GM19324 (cell line): Measurements from ENCODE around the gene ARHGAP32.

Experiments
- ATAC-seq: cut with Tn5 transposase; IDR thresholded peaks from one replicate; pipeline ENCODE4 v1.9.1; 2021; ENCODE audit warnings: mild to moderate bottlenecking, moderate library complexity; ENCODE audit not compliant: unreplicated experiment, low FRiP score

The ARHGAP32 gene

DNA sequence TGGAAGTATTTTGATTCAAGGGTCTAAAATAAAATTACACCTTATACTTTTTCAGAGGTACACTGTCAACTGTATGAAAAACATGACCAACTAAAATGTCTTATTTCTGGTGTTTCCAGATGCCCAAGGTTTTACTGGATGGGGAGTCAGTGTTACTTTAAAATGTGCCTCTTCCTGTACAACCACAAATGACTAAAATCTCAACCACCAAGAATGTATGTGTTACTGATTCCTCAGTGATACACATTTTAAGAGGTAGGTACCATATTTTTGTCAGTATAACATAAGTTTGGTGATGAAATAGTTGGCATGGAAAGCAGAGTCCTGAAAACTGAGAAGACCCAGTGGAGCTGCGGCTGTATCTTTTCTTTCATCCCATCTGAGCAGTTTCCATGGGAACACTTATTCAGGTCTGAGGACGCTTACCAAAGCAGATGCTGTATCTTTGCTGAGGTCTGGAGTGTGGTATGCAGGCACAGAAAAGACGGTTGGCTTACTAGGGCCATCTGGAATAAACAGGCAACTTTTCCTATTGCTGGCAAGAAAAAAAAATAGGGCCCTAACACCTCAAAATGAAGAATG lies 228.3 kb downstream of the ARHGAP32 start:
- no peak for ATAC-seq

DNA sequence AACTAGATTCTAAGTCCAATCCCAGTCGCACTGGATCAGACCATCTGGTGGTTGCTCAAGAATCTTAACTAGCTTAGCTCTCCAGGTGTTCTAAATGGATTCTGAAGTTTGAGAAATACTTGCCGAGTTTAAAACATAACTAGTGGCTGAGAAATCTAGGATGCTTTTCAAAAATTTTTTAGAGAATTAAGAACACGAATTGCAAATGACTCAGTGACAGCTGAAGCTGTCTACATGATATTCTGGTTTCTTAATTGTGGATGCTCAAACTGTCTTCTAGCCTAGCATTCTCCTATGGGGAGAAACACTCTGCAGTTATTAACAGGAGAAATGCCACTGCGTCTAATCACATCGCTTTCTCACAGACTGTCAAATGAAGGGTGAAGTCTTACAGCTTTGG lies 229.2 kb downstream of the ARHGAP32 start:
- ATAC-seq: no peak

DNA sequence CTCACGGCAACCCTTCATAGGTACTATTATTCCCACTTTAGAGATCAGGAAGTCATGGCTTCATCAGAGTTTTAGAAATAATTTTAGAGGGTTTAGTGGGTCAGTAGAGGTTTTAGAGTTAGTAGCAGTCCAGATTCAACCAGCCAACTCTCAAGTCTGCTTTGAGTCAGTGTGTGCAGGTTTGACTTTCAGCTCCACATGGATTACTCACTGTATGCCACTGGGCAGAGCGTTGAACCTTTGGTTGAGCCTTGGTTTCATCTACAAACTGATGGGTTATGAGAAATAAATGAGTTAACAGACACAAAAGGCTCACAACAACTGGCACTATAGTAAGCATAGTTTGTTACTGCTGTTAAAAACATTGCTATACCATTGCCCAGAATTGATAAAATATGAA lies 230.5 kb downstream of the ARHGAP32 start:
- no peak for ATAC-seq

DNA sequence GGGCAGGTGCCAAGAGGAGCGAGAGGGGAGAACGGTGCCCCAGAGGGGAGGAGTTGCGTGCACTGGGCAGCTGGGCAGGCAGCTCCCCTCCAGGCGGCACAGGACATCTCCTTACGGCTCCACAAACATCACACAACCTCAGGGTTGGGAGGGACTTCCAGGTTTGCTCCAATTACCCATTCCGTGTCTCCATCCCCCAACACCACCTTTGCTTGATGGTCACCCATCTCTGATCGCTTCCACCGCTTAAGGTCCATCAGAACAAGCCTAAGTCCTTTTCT lies 235.0 kb downstream of the ARHGAP32 start:
- no peak for ATAC-seq

DNA sequence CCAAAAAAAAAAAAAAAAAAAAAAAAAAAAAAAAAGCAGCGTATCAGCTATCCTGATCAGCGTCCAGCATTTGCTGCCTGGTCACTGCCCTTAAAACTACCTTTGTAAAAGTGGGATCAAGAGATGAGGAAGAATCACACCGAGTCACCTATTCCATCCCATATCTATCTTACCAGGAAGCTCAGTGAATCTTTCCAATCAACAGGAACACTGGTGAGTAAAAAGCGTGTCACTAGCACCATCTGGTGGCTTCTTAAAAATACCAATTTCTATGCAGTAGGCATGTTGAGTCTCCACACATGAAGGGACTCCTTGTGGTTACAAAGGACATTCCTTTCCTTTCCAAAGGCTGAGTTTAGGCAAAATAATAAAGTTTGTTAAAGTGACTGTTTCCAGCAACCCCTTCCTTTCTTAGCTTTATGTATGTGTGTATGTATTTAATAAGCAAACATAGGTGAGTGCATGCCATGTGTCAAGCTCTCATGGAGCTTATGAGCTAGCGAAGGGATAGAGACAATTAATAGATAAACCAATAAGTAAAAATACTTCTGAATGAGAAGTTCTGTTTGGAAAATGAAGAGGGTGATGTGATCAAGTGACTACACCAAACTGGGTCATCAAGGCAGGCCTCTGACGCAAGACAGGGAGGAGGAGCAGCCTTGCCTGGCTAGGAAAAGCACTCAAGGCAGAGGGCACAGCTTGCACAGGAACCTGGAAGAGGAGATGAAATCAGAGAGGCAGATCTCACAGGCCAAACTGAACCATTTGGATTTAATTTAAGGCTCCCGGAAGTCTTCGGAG lies 235.5 kb downstream of the ARHGAP32 start:
- no peak for ATAC-seq

DNA sequence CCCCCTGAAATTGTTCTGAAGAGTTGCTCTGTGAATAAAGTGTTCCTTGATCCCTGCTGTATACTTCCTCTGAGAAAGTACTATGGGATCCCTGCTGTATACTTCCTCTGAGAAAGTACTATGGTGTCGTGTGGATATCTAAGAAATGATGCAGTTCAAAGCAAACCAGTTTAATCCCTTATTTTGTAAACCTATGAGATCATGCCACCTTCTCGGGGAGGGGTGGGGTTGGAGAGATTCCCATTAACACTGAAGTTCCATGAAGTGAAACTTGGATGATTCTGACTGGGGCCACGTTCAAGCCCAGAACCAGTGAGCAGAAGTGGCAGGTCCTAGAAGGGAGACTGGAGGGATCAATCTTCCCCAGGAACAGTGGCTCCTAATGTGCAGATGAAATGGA lies 236.5 kb downstream of the ARHGAP32 start:
- ATAC-seq: no peak

DNA sequence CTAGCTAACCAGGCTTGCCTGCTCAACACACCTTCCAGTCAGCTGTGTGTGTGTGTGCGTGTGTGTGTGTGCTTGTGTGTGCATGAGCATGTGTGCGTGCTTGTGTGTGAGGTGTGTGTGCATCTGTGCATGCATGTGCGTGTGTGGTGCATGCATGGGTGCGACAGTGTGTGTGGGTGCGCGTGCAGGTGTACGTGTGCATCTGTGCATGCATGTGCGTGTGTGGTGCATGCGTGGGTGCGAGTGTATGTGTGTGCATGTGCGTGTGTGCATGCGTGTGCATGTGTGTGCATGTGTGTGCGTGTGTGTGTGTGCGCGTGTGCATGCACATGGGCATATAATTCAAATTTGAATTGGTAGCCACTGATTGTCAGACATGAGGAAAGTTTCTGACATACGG lies 239.0 kb downstream of the ARHGAP32 start:
- ATAC-seq: no peak

DNA sequence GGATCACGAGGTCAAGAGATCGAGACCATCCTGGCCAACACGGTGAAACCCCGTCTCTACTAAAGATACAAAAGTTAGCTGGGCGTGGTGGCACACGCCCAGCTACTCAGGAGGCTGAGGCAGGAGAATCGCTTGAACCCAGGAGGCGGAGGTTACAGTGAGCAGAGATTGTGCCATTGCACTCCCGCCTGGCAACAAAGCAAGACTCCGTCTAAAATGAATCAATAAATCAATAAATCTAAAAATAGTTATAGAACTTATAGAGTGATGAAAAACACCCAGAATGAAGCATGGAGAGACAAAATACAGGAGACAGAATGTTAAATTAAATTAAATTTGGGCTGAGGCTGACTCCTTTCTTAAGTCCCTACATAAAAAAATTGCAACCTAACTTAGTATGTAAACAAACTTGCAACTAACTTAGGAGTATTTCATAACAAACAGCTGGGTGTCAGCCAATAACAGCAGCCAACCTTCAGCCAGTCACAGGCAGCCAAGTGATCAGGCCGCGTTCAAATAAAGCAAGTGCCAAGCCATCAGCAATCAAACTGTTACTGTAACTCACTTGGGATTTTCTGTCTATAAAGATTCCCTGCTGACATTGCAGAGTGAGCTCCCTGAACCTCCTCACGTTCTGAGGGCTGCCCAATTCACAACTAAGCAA lies 242.2 kb downstream of the ARHGAP32 start:
- no peak for ATAC-seq

DNA sequence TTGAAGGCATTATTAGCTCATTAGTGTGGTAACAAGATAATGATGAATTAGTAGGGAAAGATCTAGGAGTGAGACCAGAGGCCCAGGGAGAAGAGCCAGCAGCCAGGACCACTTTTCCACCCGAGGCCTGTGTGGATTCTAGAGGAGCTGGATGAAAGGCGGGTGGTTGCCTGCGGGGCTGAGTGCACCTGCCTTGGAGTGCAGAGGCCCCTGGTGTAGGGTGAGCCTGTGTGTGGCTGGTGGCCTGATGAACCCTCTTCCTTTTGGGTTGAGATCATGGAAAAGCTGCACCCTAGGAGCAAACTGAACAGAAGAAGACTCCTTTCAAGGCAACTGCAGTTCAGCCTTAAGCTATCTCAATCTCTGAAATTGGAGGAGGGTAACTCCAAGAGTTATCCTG lies 243.5 kb downstream of the ARHGAP32 start:
- ATAC-seq: no peak

DNA sequence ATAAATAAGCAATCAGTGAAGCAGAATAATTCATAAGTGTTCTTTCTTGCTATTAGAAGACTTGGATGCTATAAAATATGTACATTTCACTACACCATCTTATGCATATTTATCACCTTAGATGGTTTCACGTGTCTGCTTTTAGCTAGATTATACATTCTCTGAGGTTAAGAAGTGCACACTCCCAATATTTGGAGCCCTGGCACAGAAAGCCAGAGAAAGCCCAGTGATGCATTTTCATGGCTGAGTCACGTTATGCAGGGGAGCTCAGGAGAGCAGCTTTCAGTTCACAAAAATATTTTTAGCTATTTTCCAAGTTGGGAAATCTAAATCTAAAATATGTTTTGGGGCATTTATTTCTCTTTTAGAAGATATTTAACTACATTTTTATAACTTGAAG lies 244.4 kb downstream of the ARHGAP32 start:
- no peak for ATAC-seq

DNA sequence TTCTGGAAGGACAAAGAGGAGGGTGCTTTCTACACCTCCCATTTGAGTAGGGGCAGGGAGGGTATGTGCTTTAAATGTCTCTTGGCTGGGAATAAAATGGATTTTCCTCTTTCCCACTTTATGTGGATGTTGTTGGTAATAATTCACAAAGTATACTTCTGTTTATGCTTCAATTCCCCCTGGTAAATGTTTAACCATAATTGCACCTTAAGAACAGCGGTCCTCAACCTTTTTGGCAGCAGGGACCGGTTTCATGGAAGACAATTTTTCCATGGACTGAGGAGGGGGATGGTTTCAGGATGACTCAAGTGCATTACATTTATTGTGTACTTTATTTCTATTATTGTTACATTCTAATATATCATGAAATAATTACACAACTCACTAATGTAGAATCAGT lies 245.5 kb downstream of the ARHGAP32 start:
- ATAC-seq: no peak

DNA sequence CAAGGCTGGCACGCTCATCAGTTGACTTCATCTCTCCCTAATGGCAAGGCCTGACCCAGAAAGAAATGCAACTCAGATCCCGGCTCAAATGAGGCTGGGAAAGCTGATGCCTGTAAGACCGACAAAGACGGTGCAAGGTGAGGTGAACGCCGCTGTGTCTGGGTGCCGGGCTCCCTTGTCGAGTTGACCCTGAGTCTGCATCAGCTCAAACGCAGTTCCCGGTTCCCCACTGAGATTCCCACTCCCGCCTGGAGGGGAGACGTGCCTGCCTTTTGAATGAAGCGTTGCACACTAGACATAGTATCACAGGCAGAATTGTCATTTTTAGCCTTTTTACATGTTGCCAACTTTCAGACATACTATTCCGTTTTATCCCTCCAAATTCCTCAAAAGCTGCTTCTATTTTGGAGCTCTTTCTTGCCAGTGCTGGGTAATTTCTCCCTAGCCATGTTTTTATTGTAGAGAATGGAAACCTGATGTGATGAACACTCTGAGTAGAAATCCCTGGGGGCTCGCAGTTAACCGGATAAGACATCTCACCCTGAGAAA lies 248.6 kb downstream of the ARHGAP32 start:
- no peak for ATAC-seq

DNA sequence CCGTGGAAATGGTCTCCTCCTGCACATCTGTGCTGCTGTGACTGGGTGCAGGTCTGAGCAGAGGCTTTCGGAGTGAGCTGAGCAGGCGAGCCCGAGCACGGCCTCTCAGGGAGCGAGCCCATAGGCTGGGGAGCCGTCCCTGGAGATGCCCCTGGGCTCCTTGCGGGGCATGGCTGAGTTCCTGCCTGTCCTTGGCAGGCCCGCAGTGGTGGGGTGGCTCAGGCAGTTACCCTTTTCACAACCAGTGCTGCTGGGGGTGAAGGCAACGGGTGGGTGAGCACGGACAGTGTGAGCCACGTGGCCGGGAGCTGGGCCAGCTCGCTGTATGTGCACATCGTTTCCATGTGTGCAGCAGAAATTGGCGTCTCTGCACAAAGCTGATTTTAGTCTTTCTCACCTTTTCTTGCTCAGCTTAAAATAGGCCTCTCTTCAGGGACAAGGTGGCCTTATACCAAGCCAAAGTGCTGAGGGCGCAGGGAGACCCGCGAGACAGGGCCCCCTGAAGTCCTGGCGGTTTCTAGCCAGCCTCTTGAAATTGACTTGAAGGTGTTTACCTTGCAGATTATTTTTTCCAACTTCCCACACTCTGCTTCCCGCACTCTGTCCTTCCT lies 249.2 kb downstream of the ARHGAP32 start, which contains the start of gene TP53AIP1:
TSS of gene TP53AIP1 (minus strand) at position 55 of the 611 bp plus-strand sequence. CDS start 5,053 bp downstream, outside the sequence.
- no peak for ATAC-seq

DNA sequence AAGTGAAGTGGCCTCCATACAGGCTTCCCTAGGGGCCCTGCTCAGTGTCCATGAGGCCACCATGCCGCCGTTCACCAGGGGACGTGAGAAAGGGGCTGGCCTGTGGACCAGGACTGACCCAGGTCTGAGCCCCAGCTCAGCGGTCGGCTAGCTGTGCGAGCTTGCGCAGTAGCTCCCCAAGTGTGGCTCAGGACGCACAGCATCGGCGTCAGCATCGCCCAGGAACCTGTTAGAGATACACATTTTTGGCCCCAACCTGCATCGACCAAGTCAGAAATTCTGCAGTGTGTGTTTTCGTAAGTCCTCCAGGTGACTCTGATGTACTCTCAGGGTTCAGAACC lies 249.9 kb downstream of the ARHGAP32 start:
- ATAC-seq: no peak

DNA sequence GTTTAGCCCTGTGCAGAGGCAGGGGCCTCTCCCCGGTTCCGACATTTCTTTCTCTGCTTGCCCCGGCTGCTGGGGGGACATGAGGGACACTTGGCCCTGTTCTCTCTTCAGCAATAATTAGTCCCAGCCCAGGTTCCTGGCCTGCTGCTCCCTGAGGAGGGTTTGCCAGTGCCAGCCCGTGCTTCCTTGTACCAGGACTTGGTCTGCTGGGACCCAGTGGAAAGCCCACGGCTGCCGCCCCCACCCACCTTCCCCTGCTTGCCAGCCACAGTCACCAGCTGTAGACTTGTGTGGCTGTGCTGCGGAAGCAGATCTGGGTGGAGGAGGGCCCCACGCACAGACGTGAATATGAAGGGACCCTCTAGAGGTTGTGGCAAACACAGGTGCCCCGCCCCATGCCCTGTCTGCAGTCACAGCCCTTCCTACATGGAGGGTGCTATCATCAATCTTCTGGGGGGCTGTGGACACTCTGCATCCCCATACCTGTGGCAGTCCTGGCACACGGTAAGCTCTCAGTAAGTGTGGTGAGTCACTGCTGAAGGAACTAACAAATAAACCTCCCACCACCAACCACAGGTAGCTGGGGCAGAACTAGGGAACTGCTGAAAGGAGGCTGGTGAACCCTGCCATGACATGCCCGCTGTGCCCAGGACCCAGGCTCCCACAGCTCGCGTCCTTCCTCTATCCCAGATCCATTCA lies 250.4 kb downstream of the ARHGAP32 start:
- no peak for ATAC-seq

DNA sequence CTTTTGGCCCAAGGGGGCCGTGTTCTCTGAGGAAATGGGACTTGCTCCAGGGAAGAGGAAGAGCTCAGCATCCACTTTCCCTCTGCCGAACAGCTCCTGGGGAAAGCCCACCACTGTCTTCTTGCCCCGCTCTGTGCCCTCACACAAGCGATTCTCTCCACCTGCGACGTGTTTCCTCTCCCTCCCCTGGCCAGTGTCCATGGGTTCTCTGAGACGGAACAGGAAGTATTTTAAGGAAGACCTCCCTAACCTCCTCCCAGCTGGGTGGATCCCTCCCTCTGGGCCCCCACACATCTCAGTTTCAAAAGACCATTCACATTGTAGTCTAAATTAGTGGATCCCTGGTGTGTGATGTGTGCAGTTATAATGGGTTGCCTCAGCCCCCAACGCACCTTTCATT lies 251.0 kb downstream of the ARHGAP32 start:
- ATAC-seq: no peak

DNA sequence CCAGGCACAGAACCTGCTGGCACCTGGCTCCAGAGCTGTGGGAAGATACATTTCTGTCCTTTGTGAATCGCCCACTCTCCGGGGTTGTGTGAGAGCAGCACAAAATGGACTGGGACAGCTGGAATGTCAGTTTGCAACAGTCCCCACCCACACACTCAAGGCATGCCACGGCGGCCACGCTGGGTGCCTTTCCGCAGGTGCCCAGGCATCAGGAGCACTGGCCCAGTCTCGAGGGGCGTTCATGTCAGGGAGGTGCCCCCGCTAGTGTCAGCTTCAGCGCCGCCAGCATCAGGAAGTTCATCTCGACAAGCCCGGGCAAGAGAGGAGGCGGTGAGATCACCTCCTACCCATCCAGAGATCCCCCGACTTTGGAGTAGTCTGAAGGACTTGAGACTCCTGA lies 251.5 kb downstream of the ARHGAP32 start:
- no peak for ATAC-seq

DNA sequence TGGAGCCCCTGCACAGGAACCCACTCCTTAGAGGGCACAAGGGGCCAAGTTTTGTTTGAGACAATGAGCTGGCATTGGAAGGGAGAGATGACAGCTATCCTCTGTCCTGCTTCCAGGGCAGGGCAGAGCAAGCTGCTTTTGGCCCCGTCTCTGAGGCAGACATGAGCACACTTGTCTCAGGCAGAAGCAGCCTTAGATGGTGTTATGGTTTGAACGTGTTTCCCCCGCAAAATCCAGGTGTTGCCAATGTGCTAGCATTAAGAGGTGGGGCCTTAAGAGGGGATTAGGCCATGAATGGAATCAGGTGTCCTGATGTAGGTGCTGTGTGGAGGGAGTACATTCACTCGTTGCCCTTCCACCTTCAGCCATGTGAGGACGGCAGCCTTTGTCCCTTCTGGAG lies 252.0 kb downstream of the ARHGAP32 start:
- ATAC-seq: no peak

DNA sequence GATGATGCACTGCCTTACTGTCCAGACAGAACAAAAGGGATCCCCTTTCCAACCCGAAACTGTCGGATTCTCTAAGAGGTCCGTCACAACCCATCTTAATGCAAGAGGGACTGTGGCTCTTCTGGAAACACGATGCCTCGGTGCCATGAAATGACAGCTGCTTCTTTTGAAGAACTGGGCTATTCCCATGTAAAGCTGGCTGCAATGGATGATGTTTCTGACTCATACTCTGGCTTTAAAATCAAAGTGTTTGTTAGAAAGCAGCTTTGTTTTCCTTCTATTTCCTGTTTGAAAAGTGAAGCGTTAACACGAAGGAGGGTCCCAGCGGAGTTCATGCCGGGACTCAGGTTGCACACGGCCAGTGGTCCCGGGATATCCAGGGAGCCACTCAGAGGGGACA lies 252.5 kb downstream of the ARHGAP32 start:
- no peak for ATAC-seq

DNA sequence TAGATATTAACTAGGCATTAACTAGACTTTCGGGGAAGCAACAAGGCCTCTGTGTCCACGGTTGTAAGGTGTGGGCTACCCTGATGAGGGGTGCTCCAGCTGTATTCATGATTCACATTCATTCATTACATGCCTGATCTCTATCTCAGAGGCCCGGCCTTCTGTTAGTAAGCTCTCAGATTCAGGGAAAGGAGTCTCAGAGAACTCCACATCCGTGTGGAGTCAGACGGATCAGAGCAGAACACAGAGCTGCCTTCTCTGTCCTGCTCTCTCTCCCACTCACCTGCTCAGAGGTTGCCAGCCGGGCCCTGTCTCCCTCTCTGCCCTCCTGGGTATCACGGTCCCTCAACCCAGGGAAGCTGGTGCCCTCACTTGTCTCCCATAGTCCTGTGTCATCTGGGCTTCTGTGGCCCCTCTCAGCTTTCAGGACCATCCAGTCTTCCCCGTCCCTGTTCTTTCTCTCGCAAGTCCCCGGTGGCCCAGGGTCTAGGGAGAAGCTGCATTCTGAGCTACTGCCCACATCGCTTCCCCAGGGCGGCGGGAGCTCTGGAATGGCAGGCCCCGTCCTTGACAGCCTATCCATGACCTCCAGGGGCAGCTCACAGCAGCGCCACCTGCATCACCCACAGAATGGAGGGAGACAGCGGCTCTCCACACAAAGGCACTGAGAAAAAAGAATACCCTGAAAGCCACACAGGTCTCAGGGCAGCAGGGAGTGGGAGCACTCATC lies 253.8 kb downstream of the ARHGAP32 start:
- ATAC-seq: no peak
